ENCODE data around the gene ADAMTS14.
"Not testable (repeated sequence)": the region's sequence is repeated elsewhere in the genome, so short reads cannot be mapped to it uniquely, and the experiment has no call there.

Gene ADAMTS14, protein sequence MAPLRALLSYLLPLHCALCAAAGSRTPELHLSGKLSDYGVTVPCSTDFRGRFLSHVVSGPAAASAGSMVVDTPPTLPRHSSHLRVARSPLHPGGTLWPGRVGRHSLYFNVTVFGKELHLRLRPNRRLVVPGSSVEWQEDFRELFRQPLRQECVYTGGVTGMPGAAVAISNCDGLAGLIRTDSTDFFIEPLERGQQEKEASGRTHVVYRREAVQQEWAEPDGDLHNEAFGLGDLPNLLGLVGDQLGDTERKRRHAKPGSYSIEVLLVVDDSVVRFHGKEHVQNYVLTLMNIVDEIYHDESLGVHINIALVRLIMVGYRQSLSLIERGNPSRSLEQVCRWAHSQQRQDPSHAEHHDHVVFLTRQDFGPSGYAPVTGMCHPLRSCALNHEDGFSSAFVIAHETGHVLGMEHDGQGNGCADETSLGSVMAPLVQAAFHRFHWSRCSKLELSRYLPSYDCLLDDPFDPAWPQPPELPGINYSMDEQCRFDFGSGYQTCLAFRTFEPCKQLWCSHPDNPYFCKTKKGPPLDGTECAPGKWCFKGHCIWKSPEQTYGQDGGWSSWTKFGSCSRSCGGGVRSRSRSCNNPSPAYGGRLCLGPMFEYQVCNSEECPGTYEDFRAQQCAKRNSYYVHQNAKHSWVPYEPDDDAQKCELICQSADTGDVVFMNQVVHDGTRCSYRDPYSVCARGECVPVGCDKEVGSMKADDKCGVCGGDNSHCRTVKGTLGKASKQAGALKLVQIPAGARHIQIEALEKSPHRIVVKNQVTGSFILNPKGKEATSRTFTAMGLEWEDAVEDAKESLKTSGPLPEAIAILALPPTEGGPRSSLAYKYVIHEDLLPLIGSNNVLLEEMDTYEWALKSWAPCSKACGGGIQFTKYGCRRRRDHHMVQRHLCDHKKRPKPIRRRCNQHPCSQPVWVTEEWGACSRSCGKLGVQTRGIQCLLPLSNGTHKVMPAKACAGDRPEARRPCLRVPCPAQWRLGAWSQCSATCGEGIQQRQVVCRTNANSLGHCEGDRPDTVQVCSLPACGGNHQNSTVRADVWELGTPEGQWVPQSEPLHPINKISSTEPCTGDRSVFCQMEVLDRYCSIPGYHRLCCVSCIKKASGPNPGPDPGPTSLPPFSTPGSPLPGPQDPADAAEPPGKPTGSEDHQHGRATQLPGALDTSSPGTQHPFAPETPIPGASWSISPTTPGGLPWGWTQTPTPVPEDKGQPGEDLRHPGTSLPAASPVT

DNA sequence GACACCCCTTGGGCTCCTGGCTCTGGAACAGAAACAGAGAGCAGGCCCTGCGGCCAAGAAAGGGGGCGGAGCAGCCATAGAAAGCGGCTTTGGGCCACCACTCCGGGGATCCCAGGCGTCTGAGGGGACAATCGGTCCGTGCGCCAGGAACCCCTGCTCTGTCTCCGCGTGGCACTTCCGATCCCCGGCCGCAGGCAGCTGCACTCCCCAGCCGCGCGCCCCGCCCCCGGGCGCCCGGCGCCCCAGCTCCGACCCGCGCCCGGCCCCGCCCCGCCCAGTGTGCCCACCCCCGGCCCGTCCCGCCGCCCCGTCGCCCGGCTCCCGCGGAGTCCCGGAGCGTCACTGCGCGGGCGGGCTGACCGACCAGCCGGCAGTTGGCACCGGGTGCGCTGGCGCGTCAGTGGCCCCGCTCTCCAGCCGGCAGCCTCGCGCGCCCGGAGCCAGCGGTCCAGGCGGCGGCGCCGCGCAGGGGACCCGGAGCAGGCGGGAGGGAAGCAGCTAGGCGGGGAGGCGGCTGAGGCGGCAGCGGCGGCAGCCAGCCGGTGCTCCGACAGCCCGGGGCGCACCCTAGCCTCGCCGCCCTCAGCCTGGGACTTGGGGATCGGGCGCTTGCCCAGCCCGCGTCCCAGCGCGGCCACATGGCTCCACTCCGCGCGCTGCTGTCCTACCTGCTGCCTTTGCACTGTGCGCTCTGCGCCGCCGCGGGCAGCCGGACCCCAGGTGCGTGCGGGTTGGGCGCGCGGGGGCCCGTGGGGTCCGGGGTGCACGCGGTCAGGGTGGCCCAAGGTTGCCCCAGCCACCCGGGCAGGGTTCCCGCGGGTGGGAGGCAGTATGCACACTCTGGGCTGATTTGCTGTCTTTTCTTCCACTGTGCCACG, at the start of gene ADAMTS14:
Gene ADAMTS14 (plus strand): TSS at position 342 of the 878 bp plus-strand sequence. CDS start 297 bp downstream, at position 639.
- DNase-seq (ENCODE audit: low read depth in 3 of 3) = no peak

DNA sequence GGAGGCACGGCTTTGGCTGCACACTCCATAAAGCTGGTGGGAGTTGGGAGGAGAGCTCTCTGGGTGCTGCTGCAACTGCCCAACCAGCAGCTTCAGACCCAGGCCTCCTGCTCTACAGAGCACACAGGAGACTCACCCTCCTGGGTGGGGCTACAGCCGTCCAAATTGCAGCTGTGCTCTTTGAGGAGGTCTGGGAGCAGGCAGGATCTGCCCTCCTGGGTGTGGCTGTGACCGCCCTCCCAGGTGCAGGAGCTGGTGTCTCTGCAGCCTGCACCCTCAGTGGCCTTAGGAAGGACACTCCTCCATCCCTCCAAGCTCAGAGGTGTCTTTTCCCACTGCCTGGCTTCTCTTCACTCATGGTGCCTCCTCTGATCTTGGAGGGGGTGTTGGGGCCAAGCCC, 49.8 kb upstream of the ADAMTS14 start:
- no peak for DNase-seq (ENCODE audit: low read depth in 3 of 3)

DNA sequence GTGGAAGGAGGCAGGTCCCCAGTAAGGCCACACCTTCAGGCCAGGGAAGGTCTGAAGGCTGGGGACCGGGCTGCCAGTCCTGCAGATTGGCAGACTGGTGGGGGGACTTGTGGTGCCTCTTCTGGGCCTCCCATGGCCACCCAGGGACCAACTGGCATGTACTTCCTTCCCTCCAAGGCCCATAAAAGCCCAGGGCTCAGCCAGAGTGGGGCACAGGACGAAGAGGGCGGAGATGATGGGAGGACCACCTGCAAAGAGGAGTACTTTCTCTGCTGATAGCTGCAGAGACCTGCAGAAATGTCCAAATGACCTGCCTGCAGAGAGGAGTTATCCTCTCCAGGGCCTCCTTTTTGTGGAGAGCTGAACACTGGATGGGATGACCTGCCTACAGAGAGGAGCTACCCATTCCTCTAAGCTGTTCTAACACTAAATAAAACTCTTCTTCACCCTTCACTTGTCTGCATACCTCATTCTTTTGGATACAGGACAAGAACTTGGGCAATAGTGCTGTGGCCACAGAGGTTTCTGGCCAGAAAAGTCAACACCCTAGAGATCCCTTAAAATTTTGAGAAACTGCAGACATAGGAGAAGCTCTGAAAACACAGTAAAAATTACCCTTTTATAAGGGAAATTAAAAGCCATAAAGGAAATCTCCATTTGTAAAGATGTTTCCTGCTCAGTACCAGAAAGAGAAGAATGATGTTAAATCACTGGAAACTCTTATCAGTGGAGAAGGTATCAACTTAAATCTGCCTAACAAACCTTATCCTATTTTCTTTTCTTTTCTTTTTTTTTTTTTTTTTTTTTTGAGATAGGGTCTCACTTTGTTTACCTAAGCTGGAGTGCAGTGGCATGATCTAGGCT, 49.1 kb upstream of the ADAMTS14 start:
- no peak for DNase-seq (ENCODE audit: low read depth in 3 of 3)

DNA sequence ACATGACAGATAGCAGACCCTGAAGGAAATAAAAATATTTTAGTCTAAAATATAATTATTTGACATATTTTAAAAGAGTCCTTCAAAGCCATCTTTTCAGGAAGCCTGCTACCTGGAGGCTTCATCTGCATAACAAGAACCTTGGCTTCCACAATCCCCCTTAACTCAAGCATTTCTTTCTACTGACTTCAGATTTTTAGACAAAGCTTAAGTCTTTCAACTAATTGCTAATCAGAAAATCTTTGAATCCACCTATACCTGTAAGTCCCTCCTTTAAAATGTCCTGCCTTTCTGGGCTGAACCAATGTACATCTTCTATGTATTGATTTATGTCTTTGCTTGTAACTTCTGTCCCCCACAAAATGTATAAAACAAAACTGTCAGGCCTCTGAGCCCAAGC, 46.2 kb upstream of the ADAMTS14 start:
- DNase-seq (ENCODE audit: low read depth in 3 of 3) = no peak

- no peak for DNase-seq (ENCODE audit: low read depth in 3 of 3)
These were observed 43.0 kb upstream of the ADAMTS14 start for GRCh38 chr10:70629338-70629737.

DNA sequence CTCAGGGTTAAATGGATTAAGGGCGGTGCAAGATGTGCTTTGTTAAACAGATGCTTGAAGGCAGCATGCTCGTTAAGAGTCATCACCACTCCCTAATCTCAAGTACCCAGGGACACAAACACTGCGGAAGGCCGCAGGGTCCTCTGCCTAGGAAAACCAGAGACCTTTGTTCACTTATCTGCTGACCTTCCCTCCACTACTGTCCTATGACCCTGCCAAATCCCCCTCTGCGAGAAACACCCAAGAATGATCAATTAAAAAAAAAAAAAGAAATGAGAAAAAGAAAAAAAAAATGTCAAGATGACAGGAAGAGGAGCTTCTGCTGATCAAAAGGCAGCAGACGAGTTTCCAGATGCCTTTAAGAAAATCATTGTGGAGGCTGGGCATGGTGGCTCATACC, 40.6 kb upstream of the ADAMTS14 start:
- not testable (repeated sequence) for DNase-seq (ENCODE audit: low read depth in 3 of 3)

DNA sequence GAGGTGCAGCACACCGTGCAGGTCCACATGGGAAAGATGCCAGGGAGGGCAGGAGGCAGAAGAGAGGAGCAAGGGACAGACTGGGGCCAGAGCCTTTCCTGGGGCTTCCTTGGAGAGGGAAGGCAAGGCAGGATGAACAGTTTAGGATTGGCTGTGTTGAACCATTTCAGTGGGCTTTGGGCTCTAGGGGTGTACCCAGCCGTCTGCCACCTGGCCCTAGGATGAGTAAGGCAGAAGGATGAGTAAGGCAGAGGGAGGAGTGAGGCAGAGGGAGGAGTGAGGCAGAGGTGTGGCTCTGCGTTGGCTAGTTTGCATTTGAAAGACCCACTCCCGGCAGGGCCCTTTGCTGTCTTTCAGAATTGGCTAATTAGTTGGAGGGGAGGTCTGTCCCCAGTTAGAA, 38.3 kb upstream of the ADAMTS14 start:
- DNase-seq (ENCODE audit: low read depth in 3 of 3) = no peak

- not testable (repeated sequence) for DNase-seq (ENCODE audit: low read depth in 3 of 3)
These were observed 37.8 kb upstream of the ADAMTS14 start for GRCh38 chr10:70634515-70634914.

GRCh38 chr10:70639640-70640383, 32.5 kb upstream of the ADAMTS14 start:
- DNase-seq (ENCODE audit: low read depth in 3 of 3) = not testable (repeated sequence)

GRCh38 chr10:70643272-70643671, 29.0 kb upstream of the ADAMTS14 start:
- DNase-seq (ENCODE audit: low read depth in 3 of 3) = not testable (repeated sequence)

DNA sequence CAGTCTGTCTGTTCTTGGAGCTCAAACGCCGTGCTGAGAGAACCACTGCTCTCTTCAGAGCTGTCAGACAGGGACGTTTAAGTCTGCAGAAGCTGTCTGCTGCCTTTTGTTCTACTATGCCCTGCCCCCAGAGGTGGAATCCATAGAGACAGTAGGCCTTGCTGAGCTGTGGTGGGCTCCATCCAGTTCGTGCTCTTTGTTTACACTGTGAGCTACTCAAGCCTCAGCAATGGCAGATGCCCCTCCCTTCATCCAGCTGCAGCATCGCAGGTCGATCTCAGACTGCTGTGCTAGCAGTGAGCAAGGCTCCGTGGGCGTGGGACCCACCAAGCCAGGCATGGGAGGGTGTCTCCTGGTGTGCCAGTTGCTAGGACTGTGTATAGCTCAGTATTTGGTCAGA, 27.3 kb upstream of the ADAMTS14 start:
- DNase-seq (ENCODE audit: low read depth in 3 of 3) = not testable (repeated sequence)

DNA sequence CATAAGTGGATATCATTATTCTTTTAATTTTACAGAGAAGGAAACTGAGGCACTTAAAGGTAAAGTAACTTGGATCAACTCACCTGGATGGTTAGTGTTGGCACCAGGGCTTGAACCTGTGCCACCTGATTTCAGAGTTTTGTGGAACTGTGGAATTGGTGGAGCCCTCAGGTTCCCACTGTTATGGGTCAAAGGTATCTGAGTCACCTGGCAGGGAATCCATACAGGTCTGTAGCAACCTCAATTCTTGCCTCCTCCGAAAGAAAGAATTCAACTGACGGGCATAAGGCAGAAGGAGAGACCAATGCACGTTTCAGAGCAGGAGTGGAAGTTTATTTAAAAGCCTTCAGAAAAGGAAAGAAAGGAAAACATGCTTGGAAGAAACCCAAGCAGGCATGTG, 25.2 kb upstream of the ADAMTS14 start:
- no peak for DNase-seq (ENCODE audit: low read depth in 3 of 3)

GRCh38 chr10:70648427-70648826, 23.9 kb upstream of the ADAMTS14 start:
- DNase-seq (ENCODE audit: low read depth in 3 of 3) = no peak

DNA sequence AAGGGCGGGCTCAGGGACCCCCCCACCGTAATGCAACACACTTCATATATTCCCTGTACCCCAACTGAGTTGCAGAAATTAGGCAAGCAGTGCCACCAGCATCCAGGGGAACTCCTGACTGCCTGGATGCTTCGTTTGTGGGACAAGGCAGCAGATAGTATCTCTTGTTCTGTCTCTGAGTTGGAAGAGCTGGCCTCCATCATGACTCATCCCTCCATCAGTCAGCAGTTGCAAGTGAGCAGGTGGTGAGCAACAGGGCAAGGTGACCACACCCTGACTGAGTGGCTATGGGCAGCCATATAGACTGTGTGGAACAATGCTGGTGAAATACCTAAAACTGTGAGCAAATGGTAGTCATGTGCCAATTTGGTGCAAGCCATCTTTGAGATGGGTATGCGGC, 22.8 kb upstream of the ADAMTS14 start:
- DNase-seq (ENCODE audit: low read depth in 3 of 3) = no peak

DNA sequence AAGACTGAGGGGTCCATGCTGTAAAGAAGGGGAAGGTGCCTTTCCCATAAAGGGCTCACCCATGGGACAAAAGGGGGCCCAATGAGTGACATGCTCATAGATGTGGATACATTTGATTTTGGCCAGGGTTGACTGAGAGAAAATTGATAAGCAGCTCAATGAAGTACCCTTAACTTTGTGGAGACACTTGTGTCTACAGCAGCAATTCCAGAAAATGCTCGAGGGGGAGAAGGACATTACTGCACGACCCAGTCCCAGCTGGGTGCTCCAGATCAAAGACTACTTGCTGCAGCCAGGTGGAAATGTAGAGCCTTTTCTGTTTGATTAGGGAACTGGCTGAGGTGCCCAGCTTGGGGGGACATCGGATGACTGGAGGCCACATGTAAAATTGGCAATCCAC, 22.2 kb upstream of the ADAMTS14 start:
- DNase-seq (ENCODE audit: low read depth in 3 of 3) = no peak

- no peak for DNase-seq (ENCODE audit: low read depth in 3 of 3)
These were observed 21.6 kb upstream of the ADAMTS14 start for GRCh38 chr10:70650718-70651117.

DNA sequence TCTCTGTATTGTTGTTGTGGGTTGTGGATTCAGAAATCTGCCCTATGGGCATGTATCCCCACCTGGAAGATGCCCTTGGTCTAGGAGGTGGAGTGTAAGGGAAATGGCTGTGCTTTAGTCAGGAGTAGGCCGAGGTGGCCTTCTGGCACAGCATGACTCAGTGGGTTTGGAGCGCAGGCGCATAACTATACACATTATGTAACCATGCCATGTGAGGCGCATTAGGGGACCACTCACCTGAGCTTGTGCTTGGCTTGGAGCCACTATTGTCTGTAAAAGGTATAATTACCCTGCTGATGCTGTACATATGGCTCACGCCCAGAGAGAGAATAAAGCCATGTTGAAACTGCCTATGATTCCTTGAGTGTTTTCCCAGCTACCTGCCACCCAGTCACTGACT, 20.6 kb upstream of the ADAMTS14 start:
- DNase-seq (ENCODE audit: low read depth in 3 of 3) = no peak

GRCh38 chr10:70652761-70653657, 19.3 kb upstream of the ADAMTS14 start:
- DNase-seq (ENCODE audit: low read depth in 3 of 3) = no peak
